ENCODE measurements around the gene EHBP1L1. TPM values are rescaled to one million over a fixed set of nuclear protein-coding genes. Genes with fewer than 3 reads are reported as not detected.

EHBP1L1 gene
- total and polyA plus RNA-seq, 2 donors (not counting 1 experiment from before 2014, with no cell fraction given), result 12.8 to 53.5 TPM

DNA sequence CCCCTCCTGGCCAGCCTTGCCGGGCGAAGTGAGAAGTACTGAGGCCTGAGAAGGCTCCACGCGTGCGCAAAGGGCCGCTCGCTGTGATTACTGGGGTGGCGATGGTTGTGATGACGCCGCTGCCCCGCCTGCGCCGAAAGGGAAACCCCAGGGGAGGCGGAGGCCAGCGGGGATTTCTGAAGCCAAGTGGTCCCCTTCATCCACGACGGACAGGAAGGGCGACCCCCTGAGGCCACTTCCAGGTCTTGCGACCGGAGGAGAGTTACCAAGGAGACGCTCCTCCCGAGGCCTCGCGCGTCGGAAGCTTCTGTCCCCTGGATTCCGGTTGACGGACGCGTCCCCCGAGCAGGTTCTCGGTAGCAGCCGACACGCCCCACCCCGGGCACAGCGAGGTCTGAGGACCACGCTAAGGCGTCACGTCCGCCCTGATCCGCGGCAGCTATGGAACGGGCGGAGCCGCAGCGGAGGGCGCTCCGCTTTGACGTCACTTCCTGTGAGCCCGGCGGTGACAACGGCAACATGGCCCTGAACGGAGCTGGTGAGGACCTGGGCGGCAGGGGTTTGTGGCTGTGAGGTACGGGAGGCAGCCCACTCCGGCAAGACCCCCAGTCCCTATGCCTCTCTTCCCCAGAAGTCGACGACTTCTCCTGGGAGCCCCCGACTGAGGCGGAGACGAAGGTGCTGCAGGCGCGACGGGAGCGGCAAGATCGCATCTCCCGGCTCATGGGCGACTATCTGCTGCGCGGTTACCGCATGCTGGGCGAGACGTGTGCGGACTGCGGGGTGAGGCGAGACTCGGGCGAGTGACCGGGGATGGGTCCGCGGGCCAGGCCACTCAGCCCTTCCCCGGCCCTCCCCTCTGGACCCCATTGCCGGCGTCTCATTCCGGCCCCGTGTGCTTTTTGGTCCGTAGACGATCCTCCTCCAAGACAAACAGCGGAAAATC, 5.6 kb upstream of the EHBP1L1 start, which contains the start of gene ZNRD2:
Gene ZNRD2, plus strand, starts transcription at position 505 of the 946 bp plus-strand sequence. Its CDS starts 15 bp downstream, at position 520.
- Histone ChIP-seq H3K4me1 (ENCODE audit: control insufficient read depth, extremely low read depth, insufficient read depth, low read length) (peaks cover 35% of the 10 kb centered on the region), H3K79me2 (ENCODE audit: control insufficient read depth, insufficient read depth, low read length) (peaks cover 37% of the 10 kb centered on the region)

DNA sequence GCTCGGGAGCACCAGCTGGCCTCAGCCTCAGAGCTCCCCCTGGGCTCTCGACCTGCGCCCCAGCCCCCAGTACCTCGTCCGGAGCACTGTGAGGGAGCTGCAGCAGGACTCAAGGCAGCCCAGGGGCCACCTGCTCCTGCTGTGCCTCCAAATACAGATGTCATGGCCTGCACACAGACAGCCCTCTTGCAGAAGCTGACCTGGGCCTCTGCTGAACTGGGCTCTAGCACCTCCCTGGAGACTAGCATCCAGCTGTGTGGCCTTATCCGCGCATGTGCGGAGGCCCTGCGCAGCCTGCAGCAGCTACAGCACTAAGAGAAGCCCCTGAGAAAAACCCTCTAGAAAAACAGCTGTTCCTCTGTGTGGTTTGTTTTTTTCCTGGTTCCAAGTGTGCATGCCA, 4.4 kb upstream of the EHBP1L1 start:
- Histone ChIP-seq H3K4me2 (ENCODE audit: extremely low read depth, insufficient read depth, low read length) (peak overlapping the region; percentile 90), H3K27ac (ENCODE audit: insufficient read depth, low read length) (no peak overlapping the region)

More for the DNA sequence above, 5.6 kb upstream of the EHBP1L1 start, which contains the start of gene ZNRD2:
- Histone ChIP-seq H3K4me2 (ENCODE audit: extremely low read depth, insufficient read depth, low read length) (peak within 1 kb of the TSS; percentile 90), H3K27me3 (ENCODE audit: control insufficient read depth, insufficient read depth, low read length) (no peaks in the 10 kb centered on the region), H3K36me3 (ENCODE audit: control insufficient read depth, insufficient read depth, low read length) (peaks cover 1% of the 10 kb centered on the region), H2AFZ (ENCODE audit: low read length) (peak within 1 kb of the TSS; percentile 90), H3K27ac (ENCODE audit: insufficient read depth, low read length) (peak within 1 kb of the TSS; percentile 92), H3K9ac (ENCODE audit: insufficient read depth, low read length) (peak within 1 kb of the TSS; percentile 57), H4K20me1 (ENCODE audit: control insufficient read depth, extremely low read depth, insufficient read depth, low read length) (no peaks in the 10 kb centered on the region), H3K4me3 (replicated peaks in 1 of 4; ENCODE audit: control extremely low read depth in 1 of 4, insufficient read depth in 1 of 4, low read depth in 3 of 4, low read length in 4 of 4) (peak within 1 kb of the TSS; percentile 61 to 89 (median 64)), H3K9me3 (ENCODE audit: control insufficient read depth, insufficient read depth, low read depth, low read length) (no peaks in the 10 kb centered on the region)
- TF ChIP-seq EZH2 (IDR thresholded peaks at IDR 0.05; ENCODE audit: low read length, missing control alignments), result no peak
- TF ChIP-seq, protein P1, sequence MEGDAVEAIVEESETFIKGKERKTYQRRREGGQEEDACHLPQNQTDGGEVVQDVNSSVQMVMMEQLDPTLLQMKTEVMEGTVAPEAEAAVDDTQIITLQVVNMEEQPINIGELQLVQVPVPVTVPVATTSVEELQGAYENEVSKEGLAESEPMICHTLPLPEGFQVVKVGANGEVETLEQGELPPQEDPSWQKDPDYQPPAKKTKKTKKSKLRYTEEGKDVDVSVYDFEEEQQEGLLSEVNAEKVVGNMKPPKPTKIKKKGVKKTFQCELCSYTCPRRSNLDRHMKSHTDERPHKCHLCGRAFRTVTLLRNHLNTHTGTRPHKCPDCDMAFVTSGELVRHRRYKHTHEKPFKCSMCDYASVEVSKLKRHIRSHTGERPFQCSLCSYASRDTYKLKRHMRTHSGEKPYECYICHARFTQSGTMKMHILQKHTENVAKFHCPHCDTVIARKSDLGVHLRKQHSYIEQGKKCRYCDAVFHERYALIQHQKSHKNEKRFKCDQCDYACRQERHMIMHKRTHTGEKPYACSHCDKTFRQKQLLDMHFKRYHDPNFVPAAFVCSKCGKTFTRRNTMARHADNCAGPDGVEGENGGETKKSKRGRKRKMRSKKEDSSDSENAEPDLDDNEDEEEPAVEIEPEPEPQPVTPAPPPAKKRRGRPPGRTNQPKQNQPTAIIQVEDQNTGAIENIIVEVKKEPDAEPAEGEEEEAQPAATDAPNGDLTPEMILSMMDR (conservative IDR thresholded peaks at IDR 0.05 in 1 of 2, IDR thresholded peaks at IDR 0.05 in 1 of 2; ENCODE audit: low read depth in 1 of 2, low read length in 2 of 2), result peak; percentile 13 to 48
- peak; percentile 99 for DNase-seq (ENCODE audit: low read depth in 2 of 2)

DNA sequence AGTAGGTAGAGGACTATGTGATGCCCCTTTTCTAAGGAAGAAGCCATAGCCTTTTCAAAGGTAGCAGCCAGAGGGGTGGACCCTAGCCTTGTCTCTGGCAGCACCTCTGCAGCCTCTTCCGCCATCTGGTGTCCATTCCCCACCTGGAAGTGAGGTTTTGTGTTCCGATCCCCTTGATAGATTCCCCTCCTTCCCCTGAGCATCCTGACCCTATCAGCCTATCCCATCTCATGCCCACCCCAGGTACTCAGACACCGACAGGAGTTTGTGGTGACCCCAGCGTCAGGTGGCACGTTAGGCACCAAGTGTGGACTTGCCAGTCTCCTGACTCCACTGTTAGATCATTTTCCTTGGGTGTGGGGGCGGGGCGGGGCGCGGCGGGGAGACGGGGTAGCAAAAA, 3.9 kb upstream of the EHBP1L1 start:
- Histone ChIP-seq H3K27ac (ENCODE audit: insufficient read depth, low read length) (no peak overlapping the region), H4K20me1 (ENCODE audit: control insufficient read depth, extremely low read depth, insufficient read depth, low read length) (no peaks in the 10 kb centered on the region), H3K79me2 (ENCODE audit: control insufficient read depth, insufficient read depth, low read length) (peaks cover 44% of the 10 kb centered on the region), H3K27me3 (ENCODE audit: control insufficient read depth, insufficient read depth, low read length) (no peaks in the 10 kb centered on the region), H3K4me3 (replicated peaks in 1 of 4; ENCODE audit: control extremely low read depth in 1 of 4, insufficient read depth in 1 of 4, low read depth in 3 of 4, low read length in 4 of 4) (peak overlapping the region in 3 of 4 experiments; percentile 11 to 89 (median 46)), H3K4me1 (ENCODE audit: control insufficient read depth, extremely low read depth, insufficient read depth, low read length) (peaks cover 42% of the 10 kb centered on the region), H3K9ac (ENCODE audit: insufficient read depth, low read length) (no peak overlapping the region), H3K36me3 (ENCODE audit: control insufficient read depth, insufficient read depth, low read length) (peaks cover 1% of the 10 kb centered on the region), H3K9me3 (ENCODE audit: control insufficient read depth, insufficient read depth, low read depth, low read length) (no peaks in the 10 kb centered on the region), H3K4me2 (ENCODE audit: extremely low read depth, insufficient read depth, low read length) (peak overlapping the region; percentile 75), H2AFZ (ENCODE audit: low read length) (no peak overlapping the region)
- DNase-seq (ENCODE audit: low read depth in 2 of 2), result peak in 1 of 2 donors; percentile 48
- TF ChIP-seq, protein P1 (conservative IDR thresholded peaks at IDR 0.05 in 1 of 2, IDR thresholded peaks at IDR 0.05 in 1 of 2; ENCODE audit: low read depth in 1 of 2, low read length in 2 of 2), result peak; percentile 29 to 42
- TF ChIP-seq EZH2 (IDR thresholded peaks at IDR 0.05; ENCODE audit: low read length, missing control alignments), result no peak

More for the DNA sequence above, 4.4 kb upstream of the EHBP1L1 start:
- no peaks in the 10 kb centered on the region for H4K20me1 ChIP-seq (ENCODE audit: control insufficient read depth, extremely low read depth, insufficient read depth, low read length)
- TF ChIP-seq EZH2 (IDR thresholded peaks at IDR 0.05; ENCODE audit: low read length, missing control alignments), result no peak
- TF ChIP-seq, protein P1 (conservative IDR thresholded peaks at IDR 0.05 in 1 of 2, IDR thresholded peaks at IDR 0.05 in 1 of 2; ENCODE audit: low read depth in 1 of 2, low read length in 2 of 2), result no peak
- no peak overlapping the region for H3K9ac ChIP-seq (ENCODE audit: insufficient read depth, low read length)
- H3K4me1 ChIP-seq (ENCODE audit: control insufficient read depth, extremely low read depth, insufficient read depth, low read length), result peaks cover 37% of the 10 kb centered on the region
- H3K9me3 ChIP-seq (ENCODE audit: control insufficient read depth, insufficient read depth, low read depth, low read length), result no peaks in the 10 kb centered on the region
- no peak overlapping the region for H2AFZ ChIP-seq (ENCODE audit: low read length)
- peaks cover 1% of the 10 kb centered on the region for H3K36me3 ChIP-seq (ENCODE audit: control insufficient read depth, insufficient read depth, low read length)
- H3K27me3 ChIP-seq (ENCODE audit: control insufficient read depth, insufficient read depth, low read length), result no peaks in the 10 kb centered on the region
- H3K79me2 ChIP-seq (ENCODE audit: control insufficient read depth, insufficient read depth, low read length), result peaks cover 40% of the 10 kb centered on the region
- peak overlapping the region in 3 of 4 experiments; percentile 63 to 89 (median 64) for H3K4me3 ChIP-seq (replicated peaks in 1 of 4; ENCODE audit: control extremely low read depth in 1 of 4, insufficient read depth in 1 of 4, low read depth in 3 of 4, low read length in 4 of 4)
- no peak for DNase-seq (ENCODE audit: low read depth in 2 of 2)

Measured in fibroblast of lung (primary cell).